GM12864 (cell line): ENCODE measurements around the gene SLC24A5.

Experiments
- DNase-seq: peaks from one replicate; pipeline ENCODE4 v3.0.0-alpha.2; 2011; ENCODE audit warnings: low read depth
- H3K4me3 ChIP-seq: 2 replicates; pipeline ENCODE4 v1.5.1; 2011; ENCODE audit warnings: mild to moderate bottlenecking, low read depth, low read length, control low read depth
- CTCF ChIP-seq: IDR thresholded peaks from 2 replicates; pipeline ENCODE4 v1.5.1; 2011; ENCODE audit warnings: low read depth, mild to moderate bottlenecking, moderate library complexity, low read length, control low read depth, inconsistent platforms; ENCODE audit errors: missing control alignments

SLC24A5 gene

DNA sequence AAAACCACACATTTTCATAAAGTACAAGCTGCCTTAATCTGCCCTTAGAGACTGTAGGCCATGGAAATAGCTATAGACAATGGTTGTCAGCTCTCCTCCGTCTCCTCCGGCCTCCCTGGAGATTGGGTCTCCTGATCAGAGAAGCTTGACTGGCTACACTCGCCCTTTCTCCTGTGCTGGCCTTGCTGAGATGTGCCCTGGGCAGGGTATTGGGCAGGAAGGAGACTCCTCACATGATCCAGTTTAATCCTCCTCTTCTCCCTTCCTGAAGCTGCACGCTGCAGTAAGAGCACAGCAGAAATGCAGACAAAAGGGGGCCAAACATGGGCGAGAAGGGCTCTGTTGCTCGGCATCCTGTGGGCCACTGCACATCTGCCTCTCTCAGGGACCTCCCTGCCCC is at the start of gene SLC24A5:
TSS of gene SLC24A5 (plus strand) at position 246 of the 400 bp plus-strand sequence. CDS start at position 301, 55 bp downstream.
- H3K4me3 ChIP-seq = no peak within 1 kb of the TSS
- no peak for TF ChIP-seq CTCF
- DNase-seq = no peak

GRCh38 chr15:48072941-48073340 is 47.8 kb upstream of the SLC24A5 start:
- DNase-seq = no peak
- no peak overlapping the region for H3K4me3 ChIP-seq
- no peak for TF ChIP-seq CTCF

DNA sequence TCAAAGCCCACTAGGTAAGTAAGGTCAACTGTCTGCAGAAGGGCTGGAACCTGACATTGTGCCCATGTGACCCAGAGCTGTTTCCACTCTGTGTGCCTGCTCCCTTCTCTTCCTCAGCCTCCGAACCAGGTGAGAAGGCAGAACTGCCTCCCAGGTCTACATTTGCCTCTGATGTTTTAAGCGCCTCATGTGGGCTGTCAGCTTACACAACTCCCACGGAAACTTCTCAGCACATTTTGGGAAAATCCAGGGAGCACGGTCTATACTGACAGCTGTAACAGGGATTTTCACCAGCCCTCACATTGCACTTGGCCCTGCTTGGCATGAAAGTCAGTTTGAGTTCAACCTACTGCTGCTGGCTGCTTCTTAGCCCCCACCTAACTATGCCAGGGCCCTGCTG is 46.9 kb upstream of the SLC24A5 start:
- DNase-seq = no peak
- H3K4me3 ChIP-seq = no peak overlapping the region
- TF ChIP-seq CTCF = no peak

- TF ChIP-seq CTCF = no peak
Measured at GRCh38 chr15:48076454-48076853, 44.3 kb upstream of the SLC24A5 start.

GRCh38 chr15:48077616-48078184 is 43.1 kb upstream of the SLC24A5 start:
- no peak overlapping the region for H3K4me3 ChIP-seq

More at GRCh38 chr15:48076454-48076853, 44.3 kb upstream of the SLC24A5 start:
- no peak overlapping the region for H3K4me3 ChIP-seq
- DNase-seq = no peak

DNA sequence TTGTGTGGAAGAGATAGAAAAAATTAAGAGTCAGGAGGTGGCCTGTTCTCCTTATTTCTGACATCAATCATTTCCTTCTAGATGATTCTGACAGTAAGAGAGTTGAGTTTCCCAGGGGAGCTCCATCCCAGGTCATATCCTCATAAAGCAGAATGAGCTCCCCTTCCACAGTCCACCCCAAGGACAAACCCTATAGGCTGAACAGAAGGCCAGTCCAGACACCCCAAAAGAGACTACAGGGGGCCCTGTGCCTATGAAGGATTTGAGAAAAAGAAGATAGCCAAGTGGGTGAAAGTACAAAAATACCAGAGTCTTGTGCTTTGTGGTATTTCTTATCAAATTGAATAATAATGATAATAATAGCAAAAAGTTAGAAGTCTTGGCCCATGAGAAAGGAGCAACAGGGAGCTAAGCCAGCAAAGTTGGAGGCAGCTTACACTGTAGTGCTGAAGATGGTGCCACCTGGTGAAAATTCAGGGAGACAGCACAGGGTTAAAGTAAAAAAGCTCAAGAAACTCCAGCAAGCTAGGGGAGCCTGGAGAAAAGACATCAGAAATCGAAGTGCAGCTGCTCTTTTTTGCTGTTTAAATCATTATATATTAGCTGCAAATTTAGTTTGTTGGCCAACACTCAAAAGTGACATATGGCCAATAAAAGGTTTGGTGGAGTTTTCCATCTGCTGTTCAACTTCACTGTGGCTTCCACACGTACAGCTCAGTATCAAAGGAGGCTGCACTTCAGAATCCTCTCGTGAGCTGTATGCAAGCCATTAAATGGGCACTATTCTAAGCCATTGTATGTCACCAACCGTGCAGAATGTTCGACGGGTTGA is 35.8 kb upstream of the SLC24A5 start:
- no peak for DNase-seq
- peak; percentile 56 for TF ChIP-seq CTCF
- H3K4me3 ChIP-seq = no peak overlapping the region

More at GRCh38 chr15:48077616-48078184, 43.1 kb upstream of the SLC24A5 start:
- no peak for DNase-seq
- no peak for TF ChIP-seq CTCF
